Upper lobe of left lung (tissue), 6 donors: ENCODE measurements around the gene SORBS1. TPM values are rescaled to one million over a fixed set of nuclear protein-coding genes. Genes with fewer than 3 reads are reported as not detected.

Experiments used
- ATAC-seq, 2 donors: fragments of 200-7000 bp; cut with Tn5 transposase; one replicate each; pipeline ENCODE4 v1.9.1; 2022; ENCODE audit warnings: mild to moderate bottlenecking in 2 of 2, moderate library complexity in 2 of 2; ENCODE audit not compliant: low FRiP score in 2 of 2
- DNase-seq, 2 donors: peaks; one replicate each; pipeline ENCODE4 v3.0.0-alpha.2; 2019 to 2020
- H3K27ac ChIP-seq, 4 donors: fragments of 200-600 bp; sonication (generic); one replicate each; pipeline ENCODE4 v1.5.1; 2016 to 2019
- H3K27me3 ChIP-seq, 4 donors: fragments of 200-600 bp; sonication (generic); one replicate each; pipeline ENCODE4 v1.5.1; 2017 to 2019
- H3K36me3 ChIP-seq, 4 donors: fragments of 200-600 bp; sonication (generic); one replicate each; pipeline ENCODE4 v1.5.1; 2016 to 2019
- H3K4me1 ChIP-seq, 4 donors: fragments of 200-600 bp; sonication (generic); one replicate each; pipeline ENCODE4 v1.5.1; 2018 to 2019
- H3K4me3 ChIP-seq, 4 donors: fragments of 200-600 bp; sonication (generic); one replicate each; pipeline ENCODE4 v1.5.1; 2017 to 2019; ENCODE audit warnings: mild to moderate bottlenecking in 2 of 4, moderate library complexity in 1 of 4
- H3K9me3 ChIP-seq, 4 donors: fragments of 200-600 bp; sonication (generic); one replicate each; pipeline ENCODE4 v1.5.1; 2018 to 2019
- CTCF ChIP-seq, 6 experiments: fragments of 450-650 bp in 4 of 6; fragments of 200-600 bp in 2 of 6; sonication (generic) in 2 of 6; IDR thresholded peaks; one replicate each; pipeline ENCODE4 v1.5.1; 2016 to 2019; ENCODE audit warnings: antibody characterized with exemption in 6 of 6
- EP300 ChIP-seq, 4 donors: sonication (generic); formaldehyde crosslinking; IDR thresholded peaks; one replicate each; pipeline ENCODE4 v1.5.1; 2017; ENCODE audit warnings: antibody characterized with exemption in 4 of 4, control low read depth in 2 of 4
- POLR2A ChIP-seq, 4 donors: fragments of 450-650 bp; IDR thresholded peaks; one replicate each; pipeline ENCODE4 v1.5.1; 2016 to 2017; ENCODE audit warnings: antibody characterized with exemption in 4 of 4, mild to moderate bottlenecking in 2 of 4
- POLR2AphosphoS5 ChIP-seq, 2 donors: sonication (generic); formaldehyde crosslinking; IDR thresholded peaks; one replicate each; pipeline ENCODE4 v1.5.1; 2017; ENCODE audit warnings: antibody characterized with exemption in 2 of 2
- WGBS, 2 donors: methylation state at CpG; one replicate each; pipeline ENCODE4 v1.1.5; 2017 to 2018; 5-methylcytosine and 5-hydroxymethylcytosine counted together
- total RNA-seq, 6 donors: library from RNA; depleted of rRNA in 4 of 6; stranded (reverse); fragments of >200 nt in 4 of 6; gene quantifications; one replicate each; pipeline versions ENCODE4 v1.1.0 to v1.2.1, GENCODE V29; 2016 to 2021
- donor health status: DM: no; HTN: no; CAD: no; lungs with moderate emphysema.
- donor health status: DM: no; HTN: yes; CAD: no; lungs with severe emphysema.

The SORBS1 gene
- total RNA-seq, 6 donors from 2014 or later, result 45.8 to 116 (median 71.7) TPM

- H3K9me3 ChIP-seq, result no peaks in the 10 kb centered on the region
- peaks cover 31 to 51% (median 37%) of the 10 kb centered on the region in 4 donors for H3K4me1 ChIP-seq
- no peak for ATAC-seq
- H3K27me3 ChIP-seq, result no peaks in the 10 kb centered on the region
- TF ChIP-seq EP300 (IDR thresholded peaks at IDR 0.05) (no peak), POLR2AphosphoS5 (IDR thresholded peaks at IDR 0.05) (no peak), CTCF (IDR thresholded peaks at IDR 0.05) (no peak), POLR2A (IDR thresholded peaks at IDR 0.05) (no peak)
- H3K4me3 ChIP-seq, result no peak overlapping the region
- DNase-seq, result no peak
- H3K36me3 ChIP-seq, result no peaks in the 10 kb centered on the region
- peak overlapping the region in 2 of 4 donors; percentile 48 to 65 for H3K27ac ChIP-seq
- 86 to 89% methylated on average over 12 of the region's 12 CpGs for WGBS, 2 donors
Measured at GRCh38 chr10:95544783-95545500, 16.2 kb downstream of the SORBS1 start.

- 55 to 60% methylated on average over 4 of the region's 4 CpGs for WGBS, 2 donors
- H3K4me3 ChIP-seq, result no peak overlapping the region
- H3K4me1 ChIP-seq, result peaks cover 31 to 53% (median 37%) of the 10 kb centered on the region in 4 donors
- no peaks in the 10 kb centered on the region for H3K36me3 ChIP-seq
- peak overlapping the region; percentile 16 to 83 (median 50) for H3K27ac ChIP-seq
- DNase-seq, result no peak
- H3K9me3 ChIP-seq, result no peaks in the 10 kb centered on the region
- ATAC-seq, result no peak
- TF ChIP-seq EP300 (IDR thresholded peaks at IDR 0.05) (no peak), CTCF (IDR thresholded peaks at IDR 0.05) (no peak), POLR2AphosphoS5 (IDR thresholded peaks at IDR 0.05) (no peak), POLR2A (IDR thresholded peaks at IDR 0.05) (no peak)
- no peaks in the 10 kb centered on the region for H3K27me3 ChIP-seq
Measured at GRCh38 chr10:95543459-95543858, 17.7 kb downstream of the SORBS1 start.

- Histone ChIP-seq H3K4me1 (peaks cover 35 to 59% (median 41%) of the 10 kb centered on the region in 4 donors), H3K4me3 (no peak overlapping the region), H3K36me3 (no peaks in the 10 kb centered on the region), H3K27ac (peak overlapping the region; percentile 2 to 83 (median 50)), H3K27me3 (no peaks in the 10 kb centered on the region), H3K9me3 (no peaks in the 10 kb centered on the region)
- ATAC-seq (no peak), DNase-seq (no peak)
- WGBS, 2 donors, result 68 to 81% methylated on average over 2 of the region's 2 CpGs
- TF ChIP-seq CTCF (IDR thresholded peaks at IDR 0.05) (no peak), POLR2AphosphoS5 (IDR thresholded peaks at IDR 0.05) (no peak), POLR2A (IDR thresholded peaks at IDR 0.05) (no peak), EP300 (IDR thresholded peaks at IDR 0.05) (no peak)
Measured at GRCh38 chr10:95542761-95543160, 18.4 kb downstream of the SORBS1 start.

GRCh38 chr10:95542330-95542729, 18.8 kb downstream of the SORBS1 start:
- Histone ChIP-seq H3K9me3 (no peaks in the 10 kb centered on the region), H3K4me3 (no peak overlapping the region), H3K27me3 (no peaks in the 10 kb centered on the region), H3K27ac (peak overlapping the region; percentile 20 to 83 (median 50)), H3K36me3 (no peaks in the 10 kb centered on the region), H3K4me1 (peaks cover 35 to 63% (median 43%) of the 10 kb centered on the region in 4 donors)
- TF ChIP-seq EP300 (IDR thresholded peaks at IDR 0.05) (no peak), POLR2AphosphoS5 (IDR thresholded peaks at IDR 0.05) (no peak), CTCF (IDR thresholded peaks at IDR 0.05) (no peak)
- WGBS, 2 donors, result 57 to 59% methylated on average over 4 of the region's 4 CpGs
- DNase-seq (no peak), ATAC-seq (peak in 1 of 2 donors; percentile 2)
